B cell (primary cell): ENCODE data around the gene GHRL. TPM values are rescaled to one million over a fixed set of nuclear protein-coding genes. Genes with fewer than 3 reads are reported as not detected.

Source experiments
- ATAC-seq: fragments of 200-7000 bp; cut with Tn5 transposase; one replicate; pipeline ENCODE4 v1.10.0; 2021; ENCODE audit warnings: low read depth, mild to moderate bottlenecking, moderate number of reproducible peaks, moderate library complexity
- CTCF ChIA-PET: fragments of 350-600 bp; sonication (Branson Sonifier 250); formaldehyde crosslinking; loops from one replicate; lab custom pipeline; 2021; ENCODE audit warnings: antibody characterized with exemption, inconsistent platforms; lab: Charles Lee
- POLR2A ChIA-PET: fragments of 350-600 bp; sonication (Branson Sonifier 250); formaldehyde crosslinking; loops from one replicate; lab custom pipeline; 2021; ENCODE audit warnings: antibody characterized with exemption; lab: Charles Lee
- DNase-seq: peaks from one replicate; pipeline ENCODE4 v3.0.0; 2013
- H2AFZ ChIP-seq: 2 replicates; pipeline ENCODE4 v1.6.1; 2012; ENCODE audit warnings: mild to moderate bottlenecking, low read depth, low read length; ENCODE audit not compliant: insufficient read depth, poor library complexity, severe bottlenecking
- H3K27ac ChIP-seq, 2 donors: 1 replicate in 1 of 2; 2 replicates in 1 of 2; pipeline ENCODE4 v1.5.1; 2012 to 2013; ENCODE audit warnings: low read length in 2 of 2, mild to moderate bottlenecking in 2 of 2, moderate library complexity in 1 of 2
- H3K27me3 ChIP-seq, 4 experiments: fragments of 200-600 bp in 1 of 4; sonication (generic) in 1 of 4; replicated peaks in 1 of 4; 1 replicate in 2 of 4; 2 replicates in 2 of 4; pipeline versions ENCODE4 v1.6.1 to v1.7.0; 2013 to 2016; ENCODE audit warnings: low read length in 3 of 4, mild to moderate bottlenecking in 2 of 4, mixed read lengths in 1 of 4, moderate library complexity in 1 of 4; ENCODE audit not compliant: insufficient read depth in 4 of 4, control insufficient read depth in 3 of 4; ENCODE audit errors: control extremely low read depth in 1 of 4
- H3K36me3 ChIP-seq, 2 experiments: replicated peaks in 1 of 2; 1 replicate in 1 of 2; 2 replicates in 1 of 2; pipeline versions ENCODE4 v1.6.1 to v1.7.1; 2013; ENCODE audit warnings: low read length in 1 of 2; ENCODE audit not compliant: insufficient read depth in 2 of 2, control insufficient read depth in 1 of 2; ENCODE audit errors: control extremely low read depth in 1 of 2, extremely low read depth in 1 of 2
- H3K4me1 ChIP-seq, 2 donors: fragments of 200-600 bp in 1 of 2; sonication (generic) in 1 of 2; 1 replicate in 1 of 2; 2 replicates in 1 of 2; pipeline versions ENCODE4 v1.5.1 to v1.6.1; 2013 to 2017; ENCODE audit warnings: low read length in 2 of 2; ENCODE audit not compliant: control insufficient read depth in 2 of 2, insufficient read depth in 2 of 2
- H3K4me2 ChIP-seq: replicated peaks from 2 replicates; pipeline ENCODE3; 2012; ENCODE audit warnings: mild to moderate bottlenecking, low read depth, low read length; ENCODE audit not compliant: poor library complexity, severe bottlenecking
- H3K4me3 ChIP-seq, 5 experiments: fragments of 200-600 bp in 1 of 5; sonication (generic) in 1 of 5; 1 replicate in 3 of 5; 2 replicates in 2 of 5; pipeline versions ENCODE4 v1.5.1 to v1.7.0; 2011 to 2016; ENCODE audit warnings: low read length in 4 of 5, mild to moderate bottlenecking in 4 of 5, low read depth in 2 of 5, control low read depth in 1 of 5, moderate library complexity in 1 of 5; ENCODE audit not compliant: insufficient read depth in 1 of 5; ENCODE audit errors: control extremely low read depth in 1 of 5, extremely low read depth in 1 of 5
- H3K79me2 ChIP-seq: fragments of 200-600 bp; sonication (generic); one replicate; pipeline ENCODE4 v1.6.0; 2016; ENCODE audit warnings: low read length; ENCODE audit not compliant: control insufficient read depth, insufficient read depth
- H3K9ac ChIP-seq: fragments of 200-600 bp; sonication (generic); 2 replicates; pipeline ENCODE4 v1.6.1; 2017; ENCODE audit warnings: mild to moderate bottlenecking, low read length, moderate library complexity
- H3K9me3 ChIP-seq, 3 donors: one replicate each; pipeline versions ENCODE4 v1.6.1 to v1.7.1; 2013; ENCODE audit warnings: low read length in 2 of 3; ENCODE audit not compliant: control insufficient read depth in 2 of 3, insufficient read depth in 1 of 3; ENCODE audit errors: control extremely low read depth in 1 of 3
- H4K20me1 ChIP-seq: 2 replicates; pipeline ENCODE4 v1.6.0; 2012; ENCODE audit warnings: mild to moderate bottlenecking, low read length; ENCODE audit not compliant: insufficient read depth, control insufficient read depth, poor library complexity, severe bottlenecking
- H3K27ac Mint-ChIP-seq: one replicate; pipeline ENCODE4 v1.8.0; 2021; ENCODE audit warnings: mixed read lengths
- H3K27me3 Mint-ChIP-seq: one replicate; pipeline ENCODE4 v1.8.0; 2021; ENCODE audit warnings: mixed read lengths
- H3K4me1 Mint-ChIP-seq: one replicate; pipeline ENCODE4 v1.8.0; 2021; ENCODE audit warnings: mixed read lengths
- H3K4me3 Mint-ChIP-seq: one replicate; pipeline ENCODE4 v1.8.0; 2021; ENCODE audit warnings: mixed read lengths
- H3K9me3 Mint-ChIP-seq: one replicate; pipeline ENCODE4 v1.8.0; 2022; ENCODE audit warnings: mixed read lengths; ENCODE audit not compliant: insufficient read depth
- EZH2 ChIP-seq: IDR thresholded peaks from 2 replicates; pipeline ENCODE4 v1.6.1; 2012; ENCODE audit warnings: borderline replicate concordance, low read depth, mild to moderate bottlenecking, moderate library complexity, low read length; ENCODE audit not compliant: insufficient read depth, poor library complexity, severe bottlenecking
- WGBS: methylation state at CpG from one replicate; pipeline ENCODE4 v1.1.5; 2013; ENCODE audit warnings: missing lambda C conversion rate; ENCODE audit not compliant: insufficient coverage; 5-methylcytosine and 5-hydroxymethylcytosine counted together
- intact Hi-C: fragments of 100-400 bp; cut with micrococcal nuclease; formaldehyde crosslinking; loops from one replicate; pipeline ENCODE4 v1.10.0; 2022
- polyA plus RNA-seq: library from polyadenylated mRNA; depleted of rRNA; stranded (reverse); fragments of >200 nt; gene quantifications from 2 replicates; pipeline ENCODE4 v1.2.3, GENCODE V29; 2012
- total RNA-seq, 2 donors: library from RNA; stranded (reverse); fragments of 120-200 nt in 1 of 2; gene quantifications; 1 replicate in 1 of 2; 2 replicates in 1 of 2; pipeline versions ENCODE4 v1.2.3 to v1.2.4, GENCODE V29; 2013 to 2022
- TF ChIP-seq, protein P1 (sequence below): fragments of 200-600 bp; IDR thresholded peaks from one replicate; pipeline ENCODE4 v1.8.0; 2022; ENCODE audit warnings: antibody characterized with exemption, mild to moderate bottlenecking

GHRL gene
- total and polyA plus RNA-seq, 2 donors (not counting 1 experiment from before 2014, with no cell fraction given) = 2.8 to 3.0 TPM

DNA sequence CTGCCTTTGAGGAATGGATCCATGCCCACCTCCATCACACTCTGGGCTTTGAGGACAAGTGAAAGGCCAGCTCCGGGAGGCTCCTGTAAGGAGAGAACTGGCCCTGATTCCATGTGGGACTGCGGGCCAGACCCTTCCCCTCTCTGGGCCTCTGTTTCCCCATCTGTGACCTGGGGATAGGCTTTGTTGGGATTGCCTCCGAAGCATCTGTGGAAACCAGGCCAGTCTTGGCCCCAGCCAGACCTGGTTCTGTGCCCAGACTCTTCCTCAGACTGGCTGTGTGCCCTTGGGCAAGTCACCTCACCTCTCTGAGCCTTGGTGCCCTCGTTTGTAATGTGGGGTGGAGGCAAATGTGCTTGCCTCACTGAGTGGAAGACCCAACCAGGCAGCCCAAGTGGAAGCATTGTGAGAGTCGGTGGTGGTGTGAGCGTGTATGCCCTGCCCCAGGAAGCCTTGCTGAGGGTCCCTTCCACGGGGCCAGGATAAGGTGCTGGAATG lies 49.2 kb upstream of the GHRL start:
- Histone ChIP-seq H3K4me3 (no peak overlapping the region), H3K4me2 (no peak overlapping the region), H2AFZ (no peak overlapping the region), H4K20me1 (no peaks in the 10 kb centered on the region), H3K27me3 (no peaks in the 10 kb centered on the region), H3K9me3 (no peaks in the 10 kb centered on the region), H3K27ac (no peak overlapping the region), H3K36me3 (no peaks in the 10 kb centered on the region), H3K79me2 (no peaks in the 10 kb centered on the region), H3K9ac (no peak overlapping the region), H3K4me1 (peaks cover 3 to 5% of the 10 kb centered on the region in 2 donors)
- intact Hi-C loops = no loop called here
- DNase-seq = no peak
- ATAC-seq = no peak
- TF ChIP-seq, protein P1, sequence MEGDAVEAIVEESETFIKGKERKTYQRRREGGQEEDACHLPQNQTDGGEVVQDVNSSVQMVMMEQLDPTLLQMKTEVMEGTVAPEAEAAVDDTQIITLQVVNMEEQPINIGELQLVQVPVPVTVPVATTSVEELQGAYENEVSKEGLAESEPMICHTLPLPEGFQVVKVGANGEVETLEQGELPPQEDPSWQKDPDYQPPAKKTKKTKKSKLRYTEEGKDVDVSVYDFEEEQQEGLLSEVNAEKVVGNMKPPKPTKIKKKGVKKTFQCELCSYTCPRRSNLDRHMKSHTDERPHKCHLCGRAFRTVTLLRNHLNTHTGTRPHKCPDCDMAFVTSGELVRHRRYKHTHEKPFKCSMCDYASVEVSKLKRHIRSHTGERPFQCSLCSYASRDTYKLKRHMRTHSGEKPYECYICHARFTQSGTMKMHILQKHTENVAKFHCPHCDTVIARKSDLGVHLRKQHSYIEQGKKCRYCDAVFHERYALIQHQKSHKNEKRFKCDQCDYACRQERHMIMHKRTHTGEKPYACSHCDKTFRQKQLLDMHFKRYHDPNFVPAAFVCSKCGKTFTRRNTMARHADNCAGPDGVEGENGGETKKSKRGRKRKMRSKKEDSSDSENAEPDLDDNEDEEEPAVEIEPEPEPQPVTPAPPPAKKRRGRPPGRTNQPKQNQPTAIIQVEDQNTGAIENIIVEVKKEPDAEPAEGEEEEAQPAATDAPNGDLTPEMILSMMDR = no peak
- TF ChIP-seq EZH2 = no peak
- ChIA-PET POLR2A (no interaction called here), CTCF (interaction anchor here (7.3 kb wide), 1 partner anchor 397 kb away, joined by 142 read pairs; no protein-coding TSS in a partner anchor)
- no peak overlapping the region for H3K27ac Mint-ChIP-seq
- H3K27me3 Mint-ChIP-seq = peaks cover 4% of the 10 kb centered on the region
- no peak overlapping the region for H3K4me3 Mint-ChIP-seq
- H3K9me3 Mint-ChIP-seq = no peaks in the 10 kb centered on the region
- WGBS = 88% methylated on average over 7 of the region's 7 CpGs
- H3K4me1 Mint-ChIP-seq = peaks cover 4% of the 10 kb centered on the region

DNA sequence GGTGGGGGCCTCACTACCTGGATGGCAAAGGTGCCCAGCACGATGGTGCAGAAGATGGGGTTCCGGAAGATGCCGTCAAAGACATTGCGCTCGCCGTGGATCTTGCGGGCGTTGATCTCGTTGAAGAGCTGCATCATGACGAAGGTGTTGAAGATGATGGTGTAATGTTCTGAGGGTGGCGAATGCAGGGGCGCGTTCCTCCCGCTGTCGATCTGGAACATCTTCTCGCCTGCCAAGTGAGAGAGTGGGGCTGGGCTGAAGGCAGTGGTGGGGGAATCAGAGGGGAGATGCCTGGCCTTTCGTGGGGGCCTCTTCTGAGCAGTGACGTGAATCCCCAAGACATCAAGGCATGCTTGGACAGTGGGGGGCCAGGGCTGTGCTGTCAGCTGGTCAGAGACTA lies 47.7 kb upstream of the GHRL start:
- H2AFZ ChIP-seq = no peak overlapping the region
- Mint-ChIP-seq H3K4me1 (peaks cover 7% of the 10 kb centered on the region), H3K27me3 (peaks cover 4% of the 10 kb centered on the region), H3K9me3 (no peaks in the 10 kb centered on the region), H3K4me3 (no peak overlapping the region), H3K27ac (no peak overlapping the region)
- no peaks in the 10 kb centered on the region for H3K36me3 ChIP-seq
- H4K20me1 ChIP-seq = no peaks in the 10 kb centered on the region
- intact Hi-C loops = no loop called here
- peaks cover 3 to 5% of the 10 kb centered on the region in 2 donors for H3K4me1 ChIP-seq
- H3K9ac ChIP-seq = no peak overlapping the region
- H3K4me3 ChIP-seq = no peak overlapping the region
- 96% methylated on average over 18 of the region's 18 CpGs for WGBS
- H3K79me2 ChIP-seq = no peaks in the 10 kb centered on the region
- CTCF ChIA-PET = interaction anchor here (0.9 to 7.3 kb wide), 2 partner anchors 18 to 399 kb away, joined by 3 to 142 read pairs; no protein-coding TSS in a partner anchor
- ATAC-seq = no peak
- DNase-seq = no peak
- no peak overlapping the region for H3K4me2 ChIP-seq
- POLR2A ChIA-PET = no interaction called here
- no peak overlapping the region for H3K27ac ChIP-seq
- no peaks in the 10 kb centered on the region for H3K9me3 ChIP-seq
- TF ChIP-seq, protein P1 = no peak
- no peaks in the 10 kb centered on the region for H3K27me3 ChIP-seq
